ENCODE results near the gene BAHD1.
A peak's percentile ranks its signal among the peaks of the same experiment; 100 is the strongest.

The BAHD1 gene

GRCh38 chr15:40483919-40484318 is 43.2 kb downstream of the BAHD1 start:
- no peak overlapping the region for H3K4me3 ChIP-seq (ENCODE audit: low read length)
- no peak for DNase-seq (ENCODE audit: low read depth, low spot score)

- no peak for DNase-seq (ENCODE audit: low read depth, low spot score)
- no peak overlapping the region for H3K4me3 ChIP-seq (ENCODE audit: low read length)
These were observed 45.5 kb downstream of the BAHD1 start for GRCh38 chr15:40486066-40486770.

GRCh38 chr15:40487816-40488682 is 47.3 kb downstream of the BAHD1 start:
- DNase-seq (ENCODE audit: low read depth, low spot score): no peak
- H3K4me3 ChIP-seq (ENCODE audit: low read length): no peak overlapping the region

- no peak for DNase-seq (ENCODE audit: low read depth, low spot score)
- H3K4me3 ChIP-seq (ENCODE audit: low read length): no peak overlapping the region
These were observed 48.8 kb downstream of the BAHD1 start for GRCh38 chr15:40489274-40490175.

GRCh38 chr15:40493089-40493840 is 52.5 kb downstream of the BAHD1 start:
- DNase-seq (ENCODE audit: low read depth, low spot score): peak; percentile 69
- no peak overlapping the region for H3K4me3 ChIP-seq (ENCODE audit: low read length)

GRCh38 chr15:40495516-40495915 is 54.8 kb downstream of the BAHD1 start:
- H3K4me3 ChIP-seq (ENCODE audit: low read length): no peak overlapping the region
- no peak for DNase-seq (ENCODE audit: low read depth, low spot score)

- no peak for DNase-seq (ENCODE audit: low read depth, low spot score)
- H3K4me3 ChIP-seq (ENCODE audit: low read length): no peak overlapping the region
These were observed 57.7 kb downstream of the BAHD1 start for GRCh38 chr15:40498418-40498817.

- no peak overlapping the region for H3K4me3 ChIP-seq (ENCODE audit: low read length)
- no peak for DNase-seq (ENCODE audit: low read depth, low spot score)
These were observed 58.1 kb downstream of the BAHD1 start for GRCh38 chr15:40498891-40499290.

GRCh38 chr15:40499931-40500330 is 59.2 kb downstream of the BAHD1 start:
- DNase-seq (ENCODE audit: low read depth, low spot score): no peak
- H3K4me3 ChIP-seq (ENCODE audit: low read length): no peak overlapping the region

- DNase-seq (ENCODE audit: low read depth, low spot score): no peak
- H3K4me3 ChIP-seq (ENCODE audit: low read length): no peak overlapping the region
These were observed 60.0 kb downstream of the BAHD1 start for GRCh38 chr15:40500568-40501330.

- DNase-seq (ENCODE audit: low read depth, low spot score): no peak
- no peak overlapping the region for H3K4me3 ChIP-seq (ENCODE audit: low read length)
These were observed 60.7 kb downstream of the BAHD1 start for GRCh38 chr15:40501487-40501886.

- H3K4me3 ChIP-seq (ENCODE audit: low read length): peak overlapping the region; percentile 13; the same call in 1 of the 2 replicates
- DNase-seq (ENCODE audit: low read depth, low spot score): peak; percentile 49
These were observed 66.3 kb downstream of the BAHD1 start for GRCh38 chr15:40506964-40507571.

GRCh38 chr15:40508216-40508615 is 67.5 kb downstream of the BAHD1 start:
- no peak for DNase-seq (ENCODE audit: low read depth, low spot score)
- H3K4me3 ChIP-seq (ENCODE audit: low read length): no peak overlapping the region

GRCh38 chr15:40510201-40510600 is 69.4 kb downstream of the BAHD1 start:
- no peak overlapping the region for H3K4me3 ChIP-seq (ENCODE audit: low read length)
- DNase-seq (ENCODE audit: low read depth, low spot score): no peak

- no peak overlapping the region for H3K4me3 ChIP-seq (ENCODE audit: low read length)
- no peak for DNase-seq (ENCODE audit: low read depth, low spot score)
These were observed 70.3 kb downstream of the BAHD1 start for GRCh38 chr15:40511093-40511471.

GRCh38 chr15:40511472-40512133 is 70.8 kb downstream of the BAHD1 start:
- no peak overlapping the region for H3K4me3 ChIP-seq (ENCODE audit: low read length)
- DNase-seq (ENCODE audit: low read depth, low spot score): no peak

GRCh38 chr15:40512440-40512839 is 71.7 kb downstream of the BAHD1 start:
- H3K4me3 ChIP-seq (ENCODE audit: low read length): no peak overlapping the region

More at GRCh38 chr15:40512440-40512839, 71.7 kb downstream of the BAHD1 start:
- DNase-seq (ENCODE audit: low read depth, low spot score): no peak
